DMS79 (cell line): Measurements from ENCODE around the gene CDH9.

Source experiments
- DNase-seq: peaks from one replicate; lab custom pipeline; 2025; lab: John Stamatoyannopoulos, UW

The CDH9 gene

GRCh38 chr5:27038476-27038875 is at the start of gene CDH9:
TSS of gene CDH9 (minus strand) at chr5:27038586. CDS start at chr5:26988333, 50,253 bp downstream.
- DNase-seq = no peak

DNA sequence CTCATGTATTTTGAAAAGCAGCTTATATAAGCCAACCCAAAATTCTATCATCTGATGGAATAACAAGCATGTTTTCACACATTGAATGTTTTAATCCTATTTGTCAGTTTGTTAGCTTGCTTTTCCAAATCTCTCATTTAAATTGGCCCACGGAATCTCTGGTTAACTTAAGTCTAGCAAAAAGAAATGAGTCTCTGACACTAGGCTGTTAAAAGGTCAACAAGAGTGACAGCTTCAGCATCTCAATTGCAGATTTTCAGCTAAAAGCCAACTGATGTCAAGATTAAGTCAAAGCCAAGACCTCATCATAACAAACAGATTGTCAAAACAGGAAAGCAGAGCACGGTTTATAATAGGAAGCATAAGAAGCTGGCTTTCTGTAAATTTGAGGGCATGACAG is 49.4 kb upstream of the CDH9 start:
- DNase-seq = no peak

DNA sequence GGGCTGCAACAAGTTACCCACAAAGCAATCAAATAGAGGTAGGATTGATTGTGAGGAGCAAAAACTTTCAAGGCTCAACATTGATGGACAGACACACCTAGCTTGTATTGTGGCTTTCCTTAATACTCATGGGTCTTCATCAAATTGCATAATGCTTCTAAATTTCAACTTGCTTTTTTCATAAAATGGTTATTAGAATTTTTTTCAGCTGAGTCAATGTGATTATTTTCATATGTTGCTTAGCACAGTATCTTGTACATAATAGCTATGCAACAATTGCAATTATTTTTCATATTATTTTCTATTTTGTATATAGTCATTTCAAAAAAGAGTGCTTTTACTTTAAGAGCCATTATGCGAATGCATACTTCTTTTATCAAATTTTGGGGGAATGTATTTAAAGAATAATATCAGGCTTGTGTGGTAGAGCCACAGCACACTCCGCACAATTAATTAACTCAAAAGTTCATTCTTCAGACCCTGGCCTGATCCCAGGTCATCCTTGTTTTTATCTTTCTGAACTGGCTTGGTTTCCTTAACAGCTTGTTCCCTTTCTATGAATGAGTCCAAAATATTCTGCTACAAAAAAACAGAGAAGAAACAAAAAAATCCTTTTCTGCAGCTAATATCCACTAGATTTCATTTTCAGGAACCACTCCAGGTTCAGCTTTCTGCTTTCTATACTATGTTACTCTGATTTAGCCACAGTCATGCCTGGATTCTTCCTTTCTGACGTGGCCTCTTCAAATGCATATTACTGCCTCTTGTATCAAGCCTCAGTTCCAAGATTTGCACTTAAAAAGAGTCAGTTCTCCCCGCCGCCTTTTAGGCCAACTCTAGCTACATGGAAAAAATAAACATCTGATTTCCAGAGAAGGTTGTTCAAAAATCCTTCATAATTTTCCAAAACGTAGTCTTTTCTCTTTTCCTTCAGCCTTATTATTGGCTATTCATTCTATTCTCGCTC is 45.3 kb upstream of the CDH9 start:
- no peak for DNase-seq

GRCh38 chr5:27080147-27080546 is 41.8 kb upstream of the CDH9 start:
- no peak for DNase-seq

DNA sequence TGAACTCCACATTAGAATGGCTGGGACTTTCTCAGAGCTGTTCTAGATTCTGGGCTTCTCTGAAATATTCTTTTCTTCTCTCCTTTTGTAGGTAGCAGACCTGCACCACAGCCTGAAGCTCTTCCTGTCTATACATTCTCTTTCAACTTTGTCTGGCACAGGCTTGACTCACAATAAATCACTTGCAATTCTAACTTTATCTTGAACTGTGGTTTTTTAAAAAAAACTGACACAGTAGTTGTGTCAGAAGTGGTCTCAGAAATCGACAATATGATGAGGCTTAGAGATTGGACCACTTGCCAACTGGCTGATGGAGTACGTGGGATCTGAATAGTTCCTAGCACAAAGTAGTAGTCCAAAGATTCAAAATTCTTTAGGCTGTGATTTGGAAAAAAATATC is 24.1 kb upstream of the CDH9 start:
- DNase-seq = no peak

DNA sequence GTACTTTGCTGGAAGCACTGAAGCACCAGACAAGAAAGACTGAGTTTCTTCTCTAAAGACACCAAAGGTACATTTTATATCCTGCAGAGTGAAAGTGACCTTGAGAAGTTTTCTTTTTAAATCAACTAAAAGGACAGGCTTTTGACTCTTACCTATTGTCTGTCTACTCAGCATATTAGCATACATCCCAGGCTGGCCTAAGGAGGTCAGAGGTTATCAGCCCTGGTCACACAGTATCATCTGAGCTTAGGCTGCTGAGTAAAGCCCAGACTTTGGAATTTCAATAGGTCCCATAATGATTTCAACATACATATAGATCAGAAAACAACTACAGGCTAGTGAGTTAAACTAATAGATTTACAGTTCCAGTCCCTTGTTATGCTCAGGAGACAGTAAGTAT is 10.1 kb upstream of the CDH9 start:
- DNase-seq = no peak

GRCh38 chr5:27041372-27041771 is 3.0 kb upstream of the CDH9 start:
- no peak for DNase-seq

- DNase-seq = no peak
Measured at GRCh38 chr5:27034565-27034964, 3.8 kb downstream of the CDH9 start.

- DNase-seq = no peak
Measured at GRCh38 chr5:27026801-27027200, 11.6 kb downstream of the CDH9 start.

GRCh38 chr5:27026063-27026462 is 12.3 kb downstream of the CDH9 start:
- DNase-seq = no peak

DNA sequence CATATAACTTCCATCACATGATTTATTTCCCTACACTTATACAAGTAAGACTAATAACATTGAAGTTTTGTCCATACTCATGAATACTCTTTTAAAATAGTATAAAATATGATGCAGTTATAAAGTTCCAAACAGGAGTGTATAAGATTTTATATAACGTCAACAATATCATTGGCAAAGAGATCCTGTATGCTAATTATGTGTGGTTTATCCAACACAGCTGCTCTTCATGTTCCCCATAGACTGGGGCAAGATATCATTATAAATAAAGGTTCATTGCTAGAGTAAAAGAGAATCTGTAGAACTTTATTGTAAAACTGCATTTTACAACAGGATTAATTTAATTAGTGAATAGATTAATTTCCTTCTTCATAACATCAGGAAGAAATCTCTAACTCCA is 16.9 kb downstream of the CDH9 start:
- DNase-seq = no peak

DNA sequence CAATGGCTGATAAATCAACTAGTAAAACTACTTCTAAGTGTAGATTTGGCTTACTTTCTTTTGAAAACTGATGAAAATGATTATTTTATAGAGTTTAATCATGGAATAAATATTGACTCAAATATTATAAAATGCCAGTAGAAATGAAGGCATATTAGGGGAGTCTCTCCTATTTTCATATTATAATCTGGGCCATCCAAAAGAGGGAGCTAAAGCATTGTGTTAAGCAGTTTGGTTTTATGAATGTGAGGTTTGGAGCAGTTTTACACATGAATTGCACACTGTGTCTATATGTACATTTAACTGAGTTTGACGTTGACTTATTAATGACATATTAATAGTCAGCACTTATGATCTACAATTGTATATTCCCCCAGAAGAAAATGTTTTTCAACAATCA is 17.4 kb downstream of the CDH9 start:
- DNase-seq = no peak

- DNase-seq = no peak
Measured at GRCh38 chr5:27015758-27016157, 22.6 kb downstream of the CDH9 start.

- DNase-seq = no peak
Measured at GRCh38 chr5:27011274-27011673, 27.1 kb downstream of the CDH9 start.

DNA sequence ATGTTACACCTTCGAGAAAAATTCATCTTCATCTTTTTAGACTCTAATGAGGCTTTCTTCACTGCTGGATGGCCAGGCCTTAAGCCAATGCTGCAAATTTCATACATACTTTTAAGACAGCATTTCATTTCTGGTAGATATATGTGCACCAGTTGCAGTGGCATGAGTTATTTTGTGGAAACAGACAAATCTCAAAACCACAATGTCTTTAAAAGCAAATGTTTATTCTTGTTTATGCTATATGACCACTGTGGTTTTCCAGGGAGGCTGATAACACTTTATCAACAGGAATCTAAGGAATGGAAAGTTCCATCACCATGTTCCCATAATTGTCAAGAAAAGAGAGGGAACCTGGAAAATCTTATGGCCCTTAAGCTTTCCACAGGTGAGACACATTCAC is 27.7 kb downstream of the CDH9 start:
- DNase-seq = no peak

- DNase-seq = no peak
Measured at GRCh38 chr5:27009540-27009915, 28.9 kb downstream of the CDH9 start.

GRCh38 chr5:27008604-27009539 is 29.5 kb downstream of the CDH9 start:
- no peak for DNase-seq

GRCh38 chr5:27007121-27007520 is 31.3 kb downstream of the CDH9 start:
- DNase-seq = no peak

- DNase-seq = no peak
Measured at GRCh38 chr5:26986985-26987384, 51.4 kb downstream of the CDH9 start.

DNA sequence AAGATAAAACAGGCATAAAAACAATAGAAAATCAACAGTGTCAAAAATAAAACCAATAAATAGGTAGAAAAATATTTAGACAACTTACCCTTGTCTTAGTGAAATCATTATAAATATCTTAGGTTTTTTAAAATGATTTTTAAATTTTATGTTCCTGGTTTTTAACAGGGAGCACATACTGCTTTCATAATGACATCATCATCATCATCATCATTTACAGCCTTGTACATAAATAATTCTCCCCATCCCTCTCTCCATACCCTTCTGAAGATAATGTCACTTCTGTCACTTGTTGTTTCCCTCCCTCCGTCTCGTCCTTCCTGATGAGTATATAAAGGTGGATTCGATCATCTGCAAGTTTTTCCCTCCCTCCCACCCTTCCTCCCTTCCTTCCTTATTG is 56.6 kb downstream of the CDH9 start:
- no peak for DNase-seq

- DNase-seq = no peak
Measured at GRCh38 chr5:26959290-26959689, 79.1 kb downstream of the CDH9 start.

GRCh38 chr5:26955161-26955560 is 83.2 kb downstream of the CDH9 start:
- DNase-seq = no peak

GRCh38 chr5:26948921-26949320 is 89.5 kb downstream of the CDH9 start:
- DNase-seq = no peak
